Activated T-cell treated with anti-CD3 and anti-CD28 coated beads, Interleukin-2, amount 50 U/mL, for 4 hours (primary cell): ENCODE results near the gene SYP. TPM values are rescaled to one million over a fixed set of nuclear protein-coding genes. Genes with fewer than 3 reads are reported as not detected.

ENCODE experiments used
- total RNA-seq, 3 donors: library from RNA; stranded (reverse); gene quantifications; one replicate each; pipeline ENCODE4 v1.2.1, GENCODE V29; 2021

Gene SYP
- total RNA-seq, 3 donors from 2014 or later = 3.1 to 5.3 (median 3.8) TPM

Other genes with a start within 250 kb of the SYP start
- 10 to 100 TPM; 55.5 to 65.2 (median 57.8) TPM for gene OTUD5, start 242.6 kb downstream of the SYP start, total RNA-seq
- 1 to 10 TPM in 2 of 3 donors, under 1 TPM in 1; 0.71 to 1.1 (median 1.1) TPM for gene KCND1, start 228.3 kb downstream of the SYP start, total RNA-seq
- 10 to 100 TPM; 42.2 to 58.1 (median 44.1) TPM for gene GRIPAP1, start 197.9 kb downstream of the SYP start, total RNA-seq
- gene TFE3, start 156.8 kb downstream of the SYP start, total RNA-seq = 10 to 100 TPM; 22.8 to 28.8 (median 23.4) TPM
- gene CCDC120, start 141.2 kb downstream of the SYP start, total RNA-seq = 1 to 10 TPM; 3.3 to 4.2 (median 4.0) TPM
- 10 to 100 TPM; 10.5 to 12.7 (median 11.4) TPM for gene PRAF2, start 126.2 kb downstream of the SYP start, total RNA-seq
- 10 to 100 TPM; 31.0 to 37.9 (median 36.5) TPM for gene WDR45, start 120.3 kb downstream of the SYP start, total RNA-seq
- 10 to 100 TPM; 21.2 to 28.4 (median 24.6) TPM for gene GPKOW, start 76.5 kb downstream of the SYP start, total RNA-seq
- gene MAGIX, start 37.4 kb downstream of the SYP start, total RNA-seq = 1 to 10 TPM in 1 of 3 donors, under 1 TPM in 2; 0.81 to 1.6 (median 0.84) TPM
- gene PLP2, start 28.3 kb downstream of the SYP start, total RNA-seq = 100 to 1,000 TPM; 111 to 134 (median 126) TPM
- gene PRICKLE3, start 13.8 kb downstream of the SYP start, total RNA-seq = 10 to 100 TPM in 2 of 3 donors, 1 to 10 TPM in 1; 9.2 to 11.7 (median 10.3) TPM
- gene CACNA1F, start 33.1 kb upstream of the SYP start, total RNA-seq = under 1 TPM in 2 of 3 donors, not detected in 1; 0.13 to 0.19 TPM
- 10 to 100 TPM; 22.7 to 23.4 (median 22.8) TPM for gene CCDC22, start 35.3 kb upstream of the SYP start, total RNA-seq
- 10 to 100 TPM; 14.7 to 18.5 (median 16.1) TPM for gene FOXP3, start 64.5 kb upstream of the SYP start, total RNA-seq
- gene PPP1R3F, start 69.6 kb upstream of the SYP start, total RNA-seq = 1 to 10 TPM; 2.4 to 3.4 (median 3.1) TPM
- gene GAGE10, start 103.5 kb upstream of the SYP start, total RNA-seq = not detected
- gene GAGE12J, start 121.8 kb upstream of the SYP start, total RNA-seq = not detected
- not detected for gene GAGE13, start 131.4 kb upstream of the SYP start, total RNA-seq